GM21515 (cell line): Measurements from ENCODE around the gene NF1.

ENCODE experiments used
- ATAC-seq: cut with Tn5 transposase; IDR thresholded peaks from one replicate; pipeline ENCODE4 v1.9.1; 2021; ENCODE audit not compliant: unreplicated experiment

NF1 gene

DNA sequence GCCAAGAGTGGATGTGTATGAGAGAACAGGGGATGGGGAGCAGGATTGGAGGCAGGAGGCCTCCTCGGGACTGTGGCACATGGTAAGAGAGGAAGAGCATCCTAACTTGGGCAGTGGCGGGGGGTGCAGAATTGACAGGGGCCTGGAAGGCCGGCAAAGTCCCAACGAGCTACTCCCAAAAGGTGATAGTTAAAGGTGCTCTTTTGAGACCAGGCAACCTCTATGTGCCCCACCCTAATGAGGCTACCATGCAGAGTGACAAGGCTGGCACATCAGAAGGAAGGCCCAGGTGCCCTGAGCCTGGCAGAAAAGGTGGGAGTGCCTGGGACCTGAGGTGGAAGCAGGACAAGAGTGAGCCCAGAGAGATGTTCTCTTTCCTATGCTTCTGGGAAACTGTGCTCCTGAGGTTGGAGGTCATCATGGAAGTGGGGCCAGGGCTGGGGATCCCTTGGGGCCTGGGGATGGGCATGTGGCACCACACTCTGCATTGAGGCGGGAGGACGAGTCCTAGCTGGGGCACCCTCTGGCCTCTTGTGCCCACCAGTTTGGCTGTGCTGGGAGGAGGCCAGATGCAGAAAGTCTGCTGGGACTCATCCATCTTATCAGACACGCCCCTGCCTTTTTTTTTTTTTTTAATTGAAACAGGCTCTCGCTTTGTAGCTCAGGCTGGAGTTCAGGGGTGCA is 302.6 kb downstream of the NF1 start:
- ATAC-seq: no peak

DNA sequence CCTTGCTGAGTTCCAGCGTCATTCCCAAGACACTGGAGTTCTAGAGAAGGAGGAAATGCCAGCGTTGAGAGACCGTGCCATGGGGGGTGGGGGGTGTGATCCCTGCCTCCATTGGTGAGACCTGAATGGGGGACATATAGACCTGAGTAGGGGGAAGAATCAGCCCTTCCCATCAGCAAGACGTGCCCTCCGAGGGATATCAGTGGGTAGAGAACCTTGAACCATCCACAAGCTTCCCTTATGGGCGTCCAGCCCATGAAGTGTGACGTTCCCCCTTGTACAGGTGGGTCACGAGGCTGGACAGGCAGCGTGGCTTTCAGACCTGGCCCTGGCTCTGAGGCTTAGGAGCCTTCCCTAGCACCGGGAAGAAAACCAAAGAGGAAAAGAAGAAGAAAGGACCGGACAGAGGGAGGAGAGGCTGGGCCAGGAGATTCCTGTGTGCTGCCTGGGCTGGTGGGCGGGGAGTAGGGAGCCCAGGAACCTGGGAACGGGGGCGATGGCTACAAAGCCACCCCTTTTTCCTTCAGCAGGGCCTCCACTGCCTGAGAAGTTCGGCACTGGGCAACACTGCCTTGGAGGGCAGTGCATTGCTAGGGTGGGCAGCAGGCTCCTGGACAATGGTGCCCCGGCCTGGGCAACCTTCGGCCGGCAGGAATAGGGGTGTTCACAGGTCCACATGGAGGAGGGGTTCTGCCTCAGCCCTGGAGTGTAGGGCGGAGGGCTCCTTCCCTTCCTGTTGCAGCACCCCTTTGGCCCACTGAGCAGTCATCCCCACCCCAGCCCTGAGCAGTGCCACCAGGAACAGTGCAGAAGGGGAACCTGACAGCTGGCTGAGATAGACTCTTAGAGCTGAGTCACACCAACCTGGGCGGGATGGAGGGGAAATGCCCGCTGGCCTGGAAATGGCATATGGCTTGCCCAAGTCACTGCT is 303.9 kb downstream of the NF1 start:
- ATAC-seq: no peak

DNA sequence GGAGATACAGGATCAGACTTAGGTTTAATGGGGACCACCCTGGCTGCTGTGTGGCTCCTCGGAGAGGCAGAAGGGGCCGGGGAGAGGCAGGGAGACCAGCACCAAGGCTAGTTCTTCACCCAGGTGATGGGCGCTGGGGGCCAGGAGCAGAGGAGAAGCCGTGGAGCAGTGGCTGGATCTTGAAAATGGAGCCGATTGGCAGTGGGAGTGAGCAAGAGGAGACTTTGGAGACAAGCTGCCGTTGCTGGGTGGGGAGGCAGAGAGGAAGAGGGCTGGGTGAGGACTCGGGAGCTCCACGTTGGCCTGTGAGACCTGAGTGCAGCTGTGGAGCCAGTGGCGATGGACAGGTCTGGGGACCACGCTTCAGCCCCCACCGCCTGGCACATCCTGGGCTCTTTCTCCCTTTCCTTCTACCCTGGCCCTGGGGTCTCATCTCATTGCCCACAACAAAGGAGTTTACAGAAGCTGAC is 305.7 kb downstream of the NF1 start:
- ATAC-seq: no peak

DNA sequence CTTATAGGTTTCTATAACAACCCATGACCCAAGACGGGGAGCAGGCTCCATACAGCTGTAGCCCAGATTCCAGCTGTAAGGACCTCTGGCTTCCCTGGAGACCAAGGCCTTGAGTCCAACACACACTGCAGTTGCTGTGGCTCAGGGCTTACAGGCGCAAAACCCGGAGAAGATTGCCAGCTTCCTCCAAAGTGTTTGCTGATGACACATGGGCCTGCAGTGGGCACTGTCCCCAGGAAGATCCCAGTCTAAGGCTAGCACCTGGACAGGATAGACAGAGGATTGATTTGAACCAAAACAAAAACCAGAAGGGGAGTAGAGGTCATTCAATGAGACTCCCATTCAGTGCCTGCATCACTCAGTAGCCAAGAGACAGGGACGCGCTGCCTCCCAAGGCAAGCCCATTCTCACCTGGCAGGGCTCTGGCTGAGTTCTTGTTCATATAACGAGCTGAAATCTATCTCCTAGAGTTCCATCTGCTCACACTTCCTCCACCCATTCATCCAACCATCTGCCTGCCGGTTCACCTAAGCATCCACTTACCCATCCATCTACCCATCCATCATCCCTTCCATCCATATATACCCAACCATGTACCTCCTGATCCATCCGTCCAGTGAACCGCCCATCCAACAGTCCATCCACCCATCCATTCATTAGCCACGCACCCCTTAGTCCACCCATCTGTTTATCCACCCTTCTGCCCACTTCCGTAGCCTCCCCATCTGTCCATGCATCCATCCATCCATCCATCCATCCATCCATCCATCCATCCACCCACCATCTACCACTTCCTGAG is 306.9 kb downstream of the NF1 start:
- no peak for ATAC-seq

DNA sequence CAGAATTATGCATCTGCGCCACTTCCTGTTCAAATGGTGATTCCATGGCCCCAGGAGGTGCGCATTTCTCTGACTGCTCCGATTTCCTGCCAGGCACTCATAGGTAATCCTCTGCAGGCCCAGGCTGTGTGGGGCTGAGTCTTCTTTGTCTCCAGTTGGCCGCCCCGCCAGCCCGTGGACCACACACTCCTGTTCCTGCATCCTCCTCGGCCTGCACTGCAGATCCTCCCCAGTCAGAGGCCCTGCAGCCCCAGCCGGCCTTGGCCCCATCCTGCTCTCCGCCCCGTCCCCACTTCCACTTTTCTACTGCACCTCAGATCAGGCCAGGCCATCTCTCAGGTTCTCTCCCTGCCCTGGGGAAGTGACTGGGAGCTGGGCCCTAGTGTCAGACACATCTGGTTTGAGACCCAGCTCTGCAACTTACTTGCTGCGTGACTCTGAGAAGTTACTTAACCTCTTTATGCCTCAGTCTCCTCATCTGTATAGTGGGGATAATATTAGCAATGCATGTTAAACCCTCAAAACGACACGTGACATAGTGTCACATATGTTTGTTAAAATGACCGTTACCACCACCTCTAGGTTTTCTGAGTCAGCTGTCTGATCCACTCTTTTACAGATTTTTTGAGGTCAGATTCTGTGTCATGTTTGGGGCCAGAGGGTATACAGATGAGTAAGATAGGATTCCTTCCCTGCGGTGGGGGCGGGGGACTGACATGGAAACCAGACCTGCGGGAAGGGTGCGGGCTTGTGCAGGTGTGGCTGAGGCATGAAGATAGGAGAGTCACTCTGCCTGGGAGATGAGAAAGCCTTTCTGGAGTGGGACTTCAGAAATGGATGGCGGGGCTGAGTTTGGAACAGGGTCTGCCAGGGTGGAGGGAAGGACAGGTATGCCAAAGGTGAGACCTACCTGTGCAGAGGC is 309.5 kb downstream of the NF1 start:
- no peak for ATAC-seq

DNA sequence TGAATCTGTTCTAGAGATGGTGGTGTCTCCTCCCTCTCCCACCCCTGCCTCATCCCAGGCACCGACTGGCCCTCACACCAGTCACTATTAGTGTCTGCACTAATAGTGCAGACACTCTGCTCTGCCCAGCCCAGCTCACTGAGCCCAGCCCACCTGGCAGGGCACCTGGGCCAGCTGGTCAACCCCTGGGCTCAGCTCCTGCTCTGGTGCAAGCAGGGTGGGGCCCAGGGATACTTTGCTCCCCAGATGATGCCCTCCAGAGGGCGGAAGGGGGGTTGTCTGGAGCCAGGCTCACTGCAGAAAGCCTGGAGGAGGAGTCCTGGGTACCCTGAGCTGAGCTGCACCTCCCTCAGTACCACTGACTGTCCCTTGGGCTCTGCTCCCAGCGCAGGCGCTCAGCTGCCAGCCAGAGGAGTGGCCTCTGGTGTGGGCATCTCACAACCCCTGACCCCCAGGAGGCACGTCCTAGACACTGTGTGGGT is 311.2 kb downstream of the NF1 start:
- ATAC-seq: no peak

DNA sequence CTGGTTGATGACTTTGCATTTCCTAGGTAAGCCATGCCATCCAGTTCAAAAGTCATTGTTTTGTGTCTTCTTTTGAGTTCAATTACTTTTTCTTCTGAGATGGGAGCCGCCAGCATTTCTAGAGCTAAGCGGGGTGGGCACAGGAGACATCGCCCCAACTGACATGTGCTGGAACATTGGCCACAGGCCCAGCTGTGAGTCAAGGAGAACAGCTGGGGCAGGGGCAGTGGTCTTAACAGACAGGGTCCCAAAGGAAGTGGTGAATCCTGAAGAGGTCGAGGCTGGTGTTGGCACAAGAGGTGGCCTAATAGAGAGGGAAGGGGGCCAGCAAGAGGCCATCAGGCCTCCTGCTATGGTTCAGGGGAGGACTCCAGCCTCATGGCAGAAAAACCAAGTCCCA is 313.8 kb downstream of the NF1 start:
- ATAC-seq: no peak

DNA sequence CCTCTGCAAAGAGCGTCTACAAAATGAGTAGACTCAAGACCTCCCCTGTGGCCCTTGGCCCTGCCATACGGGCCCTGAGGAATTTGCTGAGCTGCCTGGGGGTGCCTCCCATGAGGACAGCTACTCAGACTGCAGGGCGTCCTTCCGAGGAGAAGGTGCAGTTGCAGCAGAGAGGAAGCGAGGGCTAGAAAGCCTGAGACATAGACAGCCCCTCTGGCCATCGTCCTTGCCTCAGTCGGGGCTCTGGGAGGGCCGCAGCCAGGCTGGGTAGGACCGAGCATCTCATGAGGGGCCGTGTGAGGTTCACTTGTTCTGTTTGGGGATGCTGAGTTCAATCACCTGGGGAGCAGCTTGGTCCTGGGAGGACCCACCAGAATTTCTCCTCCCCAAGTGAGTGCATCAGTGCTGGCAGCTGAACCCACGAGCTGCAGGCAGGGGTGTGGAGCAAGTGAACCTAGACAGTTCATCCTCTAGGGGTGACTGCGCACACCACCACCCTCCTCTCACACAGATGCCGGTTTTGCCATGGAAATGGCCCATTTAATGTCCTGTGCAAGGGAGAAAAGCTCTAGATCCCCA is 317.0 kb downstream of the NF1 start:
- no peak for ATAC-seq

DNA sequence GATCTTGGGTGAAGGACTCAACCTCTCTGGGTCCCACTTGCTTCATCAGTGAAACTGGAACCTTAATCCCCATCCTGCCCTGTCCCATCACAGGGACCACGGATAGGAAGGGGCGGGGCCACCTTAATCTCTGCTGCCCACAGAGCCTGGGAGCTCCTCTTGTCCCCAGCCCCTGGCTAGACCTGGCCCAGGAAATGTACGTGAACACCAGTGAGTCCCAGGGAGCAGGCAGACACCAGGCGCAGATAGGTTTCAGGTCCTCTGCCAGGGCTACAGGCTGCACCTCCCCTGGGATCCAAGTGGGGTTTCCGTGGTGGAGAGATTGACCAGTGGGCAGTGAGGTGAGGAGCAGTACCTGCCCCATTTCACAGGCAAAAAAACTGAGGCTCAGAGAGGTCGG is 317.7 kb downstream of the NF1 start:
- no peak for ATAC-seq

DNA sequence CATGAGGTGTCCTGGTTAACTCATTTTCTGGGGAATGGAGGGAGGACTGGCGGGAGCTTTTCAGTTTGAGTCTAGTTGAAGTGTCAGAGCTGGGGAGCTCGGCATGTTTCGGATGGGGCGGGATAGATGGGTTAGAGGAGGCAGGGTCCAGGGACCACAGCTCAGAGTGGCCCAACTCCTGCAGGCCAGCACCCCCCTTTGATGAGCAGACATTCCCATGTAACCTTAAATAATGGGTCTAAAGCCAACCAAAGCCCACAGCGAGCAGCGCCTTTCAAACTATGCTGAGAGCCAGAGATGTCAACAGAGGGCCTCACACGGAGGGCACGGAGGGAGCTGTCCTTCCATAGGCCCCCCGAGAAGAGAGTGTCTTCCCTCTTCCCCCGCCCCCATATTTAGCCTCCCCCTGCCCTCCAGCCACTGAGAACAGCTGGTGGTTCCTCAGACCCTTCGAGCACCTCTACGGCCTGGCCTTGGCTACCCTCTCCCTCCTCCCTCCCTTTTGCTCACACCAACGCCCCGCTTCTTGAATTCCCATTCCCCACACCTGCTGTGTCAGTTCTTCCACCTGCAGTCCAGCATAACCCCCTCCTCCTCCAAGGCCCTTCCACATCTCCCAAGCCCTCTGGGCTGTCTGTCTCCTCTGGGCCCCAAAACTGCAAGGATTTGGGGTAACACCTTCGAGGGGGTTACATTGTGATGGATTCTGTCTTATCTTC is 318.5 kb downstream of the NF1 start:
- ATAC-seq: no peak

DNA sequence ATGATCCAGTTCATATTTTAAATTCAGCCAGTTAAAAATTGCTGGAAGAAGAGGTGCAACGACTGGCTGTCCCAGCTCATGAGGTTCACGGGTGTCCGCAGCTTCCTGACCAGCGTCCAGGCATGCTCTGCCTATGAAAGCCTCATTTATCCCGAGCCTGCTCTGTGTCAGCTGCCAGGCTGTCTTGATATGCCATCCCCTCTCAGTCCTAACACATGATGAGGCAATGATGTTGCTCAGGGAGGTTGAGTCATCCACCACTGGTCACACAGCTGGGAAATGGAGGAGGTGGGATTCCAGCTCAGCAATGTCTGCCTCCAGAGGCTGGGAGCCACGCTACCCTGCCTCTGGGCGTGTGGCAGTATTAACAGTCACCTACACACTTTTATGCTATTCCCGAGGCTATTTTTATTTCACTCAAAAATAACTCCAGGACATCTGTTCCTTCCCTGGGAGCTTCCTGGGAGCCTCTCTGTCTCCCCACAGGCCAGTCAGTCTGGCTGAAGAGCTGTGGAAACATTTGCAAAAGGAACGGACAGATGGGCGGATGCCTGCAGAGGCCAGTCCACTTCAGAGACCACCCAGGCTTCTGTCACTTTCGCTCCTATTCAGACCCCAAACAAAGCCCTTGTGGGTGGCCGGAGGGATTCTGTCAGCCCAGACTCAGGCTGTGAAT is 319.2 kb downstream of the NF1 start:
- ATAC-seq: no peak

DNA sequence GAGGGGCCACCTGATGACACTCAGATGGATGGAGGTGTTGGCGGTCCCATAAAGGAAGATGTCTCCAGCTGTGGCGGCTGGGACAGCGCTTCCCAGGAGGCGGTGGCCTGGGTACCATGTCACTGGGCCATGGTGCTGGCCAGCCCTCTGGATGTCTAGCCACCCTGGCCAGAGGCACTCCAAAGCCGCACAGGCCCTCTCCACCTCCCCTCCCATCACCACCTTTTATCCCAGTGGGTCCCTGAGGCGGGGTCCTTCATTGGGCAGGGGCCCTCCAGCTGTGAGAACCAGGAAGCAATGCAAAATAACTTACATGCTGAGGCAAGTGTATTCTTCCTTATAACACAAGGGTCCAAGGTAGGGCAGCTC is 319.8 kb downstream of the NF1 start:
- no peak for ATAC-seq

DNA sequence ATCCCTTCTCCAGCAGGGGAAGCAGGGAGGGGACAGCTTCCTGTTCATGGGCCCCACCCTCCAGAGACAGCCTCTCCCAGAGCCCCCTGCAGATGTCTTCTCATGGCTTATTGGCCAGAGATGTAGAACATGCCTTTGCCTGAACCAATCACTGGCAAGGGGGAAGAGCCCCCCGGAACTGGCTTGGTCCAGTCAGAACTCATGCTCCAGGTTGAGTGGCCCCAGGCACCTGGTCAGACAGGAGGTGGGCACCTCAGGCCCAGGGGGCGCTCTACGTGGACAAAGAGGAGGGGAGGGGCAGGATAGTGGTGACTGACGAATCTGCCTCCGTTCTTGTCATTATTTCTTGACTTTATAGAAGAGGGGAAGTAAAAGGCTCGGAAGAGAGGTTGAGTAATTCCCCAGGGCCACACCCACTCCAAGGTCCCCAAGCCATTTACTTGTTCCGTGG is 320.3 kb downstream of the NF1 start:
- ATAC-seq: no peak

DNA sequence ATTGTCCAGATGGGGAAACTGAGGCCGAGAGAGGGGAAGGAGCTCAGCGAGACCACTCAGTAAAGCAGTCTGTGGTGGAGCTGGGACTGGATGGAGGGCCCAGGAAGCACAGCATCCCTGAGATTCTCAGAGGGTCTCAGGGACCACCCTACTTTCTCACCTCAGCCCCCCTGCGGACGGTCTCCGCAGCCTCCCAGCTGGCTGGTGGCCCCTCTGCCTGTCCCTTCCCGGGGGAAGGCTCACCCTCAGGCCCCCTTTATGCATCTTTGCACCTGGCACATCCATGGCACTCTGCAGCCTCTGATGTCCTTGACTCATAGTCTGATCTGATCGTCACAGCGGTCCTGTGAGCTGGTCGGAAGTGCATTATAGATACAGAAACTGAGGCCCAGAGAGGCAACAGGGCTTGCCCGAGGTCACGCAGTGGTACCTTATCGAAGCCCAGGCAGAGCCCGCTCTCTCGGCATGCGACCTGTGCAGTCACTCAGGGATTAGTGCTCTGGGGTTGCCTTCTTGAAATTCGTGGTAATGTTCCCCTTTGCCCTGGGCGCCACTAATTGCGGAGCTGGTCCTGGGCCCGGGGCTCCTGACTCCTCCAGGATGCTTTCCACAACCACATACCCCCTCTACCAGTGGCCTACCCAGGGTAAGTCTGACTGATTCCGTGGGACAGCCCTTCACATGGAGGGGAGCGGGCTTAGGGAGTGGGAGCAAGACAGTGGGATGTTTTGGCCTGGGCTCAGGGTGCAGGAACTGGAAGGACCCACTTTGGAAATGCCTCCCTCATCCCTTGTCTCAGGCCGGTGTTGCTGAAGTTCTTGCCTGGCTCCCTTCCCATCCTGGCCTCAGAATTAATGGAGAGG is 321.1 kb downstream of the NF1 start:
- no peak for ATAC-seq

DNA sequence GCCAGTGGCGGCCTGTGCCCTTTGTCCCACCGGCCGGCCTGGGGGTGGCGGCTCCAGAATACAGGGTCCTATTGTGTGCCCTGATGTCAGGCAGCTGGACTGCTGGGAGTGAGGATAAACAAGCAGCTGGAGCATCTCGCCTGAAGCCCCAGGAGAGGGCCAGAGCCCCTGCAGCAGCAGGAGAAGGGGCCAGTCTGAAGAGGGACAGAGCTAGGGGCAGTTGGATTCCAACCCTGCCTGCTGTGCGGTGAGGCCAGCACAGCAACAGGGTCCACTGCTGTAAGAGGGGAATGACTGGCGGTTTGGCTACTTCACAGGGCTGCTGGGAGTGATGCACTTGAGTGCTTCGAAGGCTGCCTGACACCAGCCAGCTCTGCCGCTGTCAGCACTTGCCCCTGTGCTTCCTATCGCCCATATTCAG is 321.7 kb downstream of the NF1 start:
- no peak for ATAC-seq

DNA sequence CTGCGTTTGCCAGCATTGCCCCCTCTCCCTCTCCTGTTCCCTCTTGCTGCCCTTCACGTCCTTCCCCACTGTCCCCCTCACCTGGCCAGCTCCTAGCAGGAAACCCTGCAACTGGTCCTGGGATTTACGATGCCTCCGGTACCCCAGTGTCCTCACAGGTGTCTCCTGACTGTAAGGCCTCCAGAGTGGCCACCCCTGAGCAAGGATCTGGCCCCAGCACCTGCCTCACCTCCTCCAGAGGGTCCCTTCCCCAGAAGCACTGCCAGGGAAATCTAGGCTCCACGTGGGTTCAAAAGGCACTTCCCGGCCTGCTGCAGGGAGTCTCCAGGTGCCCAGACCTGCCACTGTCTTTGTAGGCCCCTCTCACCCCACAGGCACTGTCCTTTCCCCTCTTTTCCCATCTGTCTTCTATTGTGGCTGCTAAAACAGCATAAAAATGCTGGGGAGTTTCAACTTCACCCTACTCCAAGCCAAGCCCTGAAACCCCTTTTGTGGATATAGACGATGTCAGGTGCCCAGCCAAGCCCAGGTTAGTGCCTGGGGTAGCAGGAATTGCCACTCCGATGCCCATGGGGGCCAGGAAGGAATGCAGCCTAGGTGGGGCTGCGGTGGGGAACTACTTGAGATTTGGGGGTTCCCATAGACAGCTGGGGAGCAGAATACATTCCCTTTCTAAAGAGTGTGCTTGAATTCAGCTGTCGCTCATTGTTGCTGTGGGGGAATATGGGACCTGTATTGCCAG is 322.4 kb downstream of the NF1 start:
- ATAC-seq: no peak

DNA sequence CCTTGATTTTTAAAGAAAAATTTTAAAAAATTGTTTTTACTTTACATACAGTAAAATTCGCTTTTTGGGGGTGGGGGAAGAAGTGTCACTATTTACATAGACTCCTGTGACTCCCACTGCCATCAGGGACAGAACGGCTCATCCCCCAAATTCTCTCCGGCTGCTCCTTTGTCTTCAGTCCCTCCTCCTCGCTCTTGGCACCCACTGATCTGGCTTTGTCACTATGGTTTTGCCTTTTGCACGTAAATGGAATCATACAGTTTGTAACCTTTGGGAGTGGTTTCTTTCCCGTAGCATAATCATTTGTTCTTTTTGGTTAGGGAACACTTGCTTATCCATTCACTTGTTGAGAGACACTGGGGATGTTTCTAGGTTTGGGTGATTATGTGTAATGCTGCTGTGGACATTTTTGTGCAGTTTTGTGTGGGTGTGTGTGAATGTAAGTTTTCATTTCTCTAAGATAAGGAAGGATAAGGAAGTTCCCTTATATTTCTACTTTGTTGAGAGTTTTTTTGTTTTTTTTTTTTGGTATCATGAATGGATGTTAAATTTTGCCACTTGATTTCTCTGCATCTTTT is 324.1 kb downstream of the NF1 start:
- ATAC-seq: no peak
